Measurements from ENCODE around the gene ZNF275.

DNA sequence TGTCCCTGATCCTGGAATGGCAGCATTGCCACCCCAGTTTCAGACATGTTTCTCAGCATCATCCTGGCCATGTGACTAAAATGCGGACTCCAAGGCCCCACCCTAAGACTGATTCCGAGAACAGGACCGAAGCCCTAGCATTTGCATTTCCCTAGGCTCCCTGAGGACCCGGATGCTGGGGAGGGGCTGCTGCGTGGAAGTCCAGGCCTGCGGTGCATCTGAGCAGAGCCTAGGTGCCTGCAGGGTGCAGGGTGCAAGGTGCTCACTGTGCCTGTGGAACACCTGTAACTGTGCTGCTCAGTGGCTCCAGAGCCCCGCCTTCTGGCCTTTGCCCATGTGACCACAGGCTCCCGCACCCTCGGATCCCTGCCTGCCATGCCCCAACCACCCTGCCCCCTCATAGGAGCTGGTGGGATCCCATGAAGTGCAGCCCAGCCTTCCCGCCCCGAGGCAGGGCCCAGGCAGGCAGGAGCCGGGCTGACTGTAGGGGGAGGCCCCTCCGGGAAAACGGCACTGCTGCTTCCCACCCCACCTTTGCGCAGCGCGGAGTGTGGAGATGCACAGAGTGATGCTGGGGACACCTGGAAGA, 27.3 kb upstream of the ZNF275 start:
- TF ChIP-seq, protein P1, sequence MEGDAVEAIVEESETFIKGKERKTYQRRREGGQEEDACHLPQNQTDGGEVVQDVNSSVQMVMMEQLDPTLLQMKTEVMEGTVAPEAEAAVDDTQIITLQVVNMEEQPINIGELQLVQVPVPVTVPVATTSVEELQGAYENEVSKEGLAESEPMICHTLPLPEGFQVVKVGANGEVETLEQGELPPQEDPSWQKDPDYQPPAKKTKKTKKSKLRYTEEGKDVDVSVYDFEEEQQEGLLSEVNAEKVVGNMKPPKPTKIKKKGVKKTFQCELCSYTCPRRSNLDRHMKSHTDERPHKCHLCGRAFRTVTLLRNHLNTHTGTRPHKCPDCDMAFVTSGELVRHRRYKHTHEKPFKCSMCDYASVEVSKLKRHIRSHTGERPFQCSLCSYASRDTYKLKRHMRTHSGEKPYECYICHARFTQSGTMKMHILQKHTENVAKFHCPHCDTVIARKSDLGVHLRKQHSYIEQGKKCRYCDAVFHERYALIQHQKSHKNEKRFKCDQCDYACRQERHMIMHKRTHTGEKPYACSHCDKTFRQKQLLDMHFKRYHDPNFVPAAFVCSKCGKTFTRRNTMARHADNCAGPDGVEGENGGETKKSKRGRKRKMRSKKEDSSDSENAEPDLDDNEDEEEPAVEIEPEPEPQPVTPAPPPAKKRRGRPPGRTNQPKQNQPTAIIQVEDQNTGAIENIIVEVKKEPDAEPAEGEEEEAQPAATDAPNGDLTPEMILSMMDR (conservative IDR thresholded peaks at IDR 0.05; ENCODE audit: low read depth, low read length): no peak
- no peak for TF ChIP-seq EZH2 (IDR thresholded peaks at IDR 0.05; ENCODE audit: borderline replicate concordance, low read depth, low read length, poor library complexity, severe bottlenecking)
